Endothelial cell of umbilical vein (primary cell): ENCODE data around the gene KLHL35. TPM values are rescaled to one million over a fixed set of nuclear protein-coding genes. Genes with fewer than 3 reads are reported as not detected.

Source experiments
- BruUV-seq: library from RNA; stranded (reverse); fragments of 400-500 nt; replicated peaks from 2 replicates; lab custom pipeline; 2021; lab: Mats Ljungman, UMichigan
- CTCF ChIA-PET: fragments of 300-600, 350-600 bp; sonication (Branson Sonifier 250); formaldehyde crosslinking; loops from one replicate; lab custom pipeline; 2021; ENCODE audit warnings: antibody characterized with exemption, inconsistent platforms; lab: Charles Lee
- POLR2A ChIA-PET: fragments of 300-600, 350-600 bp; sonication (Branson Sonifier 250); formaldehyde crosslinking; loops from one replicate; lab custom pipeline; 2021; ENCODE audit warnings: antibody characterized with exemption, inconsistent platforms; lab: Charles Lee
- DNase-seq: peaks from one replicate; pipeline ENCODE4 v3.0.0-alpha.2; 2011; ENCODE audit warnings: low read depth, low spot score
- FAIRE-seq: peaks from 2 replicates; lab custom pipeline; 2011; peaks lifted over from hg19 to GRCh38; lab: Jason Lieb, UNC
- H2AFZ ChIP-seq: 2 replicates; pipeline ENCODE4 v1.6.0; 2012; ENCODE audit warnings: low read depth, low read length, control low read depth, inconsistent platforms
- H3K27ac ChIP-seq: 2 replicates; pipeline ENCODE4 v1.5.1; 2011; ENCODE audit warnings: low read depth, mild to moderate bottlenecking, control low read depth, low read length, moderate library complexity; ENCODE audit not compliant: insufficient read depth
- H3K27me3 ChIP-seq, 2 experiments: 2 replicates each; pipeline versions ENCODE4 v1.6.0 to v1.6.1; 2011; ENCODE audit warnings: low read length in 2 of 2, mixed read lengths in 1 of 2; ENCODE audit not compliant: control insufficient read depth in 2 of 2, insufficient read depth in 2 of 2
- H3K36me3 ChIP-seq, 2 experiments: 2 replicates in 1 of 2; 3 replicates in 1 of 2; pipeline ENCODE4 v1.5.1; 2011; ENCODE audit warnings: low read length in 2 of 2, mild to moderate bottlenecking in 1 of 2, moderate library complexity in 1 of 2; ENCODE audit not compliant: control insufficient read depth in 2 of 2, insufficient read depth in 2 of 2; ENCODE audit errors: extremely low read depth in 1 of 2
- H3K4me1 ChIP-seq: 3 replicates; pipeline ENCODE4 v1.5.1; 2011; ENCODE audit warnings: mild to moderate bottlenecking, low read length; ENCODE audit not compliant: control insufficient read depth, insufficient read depth; ENCODE audit errors: extremely low read depth
- H3K4me2 ChIP-seq: 2 replicates; pipeline ENCODE4 v1.6.1; 2011; ENCODE audit warnings: low read length, control low read depth, mixed read lengths; ENCODE audit not compliant: insufficient read depth
- H3K4me3 ChIP-seq, 3 experiments: fragments of 200-600 bp in 1 of 3; sonication (generic), shearing (Covaris generic) in 1 of 3; replicated peaks in 1 of 3; 2 replicates each; pipeline ENCODE4 v1.5.1; 2011 to 2016; ENCODE audit warnings: control low read depth in 3 of 3, low read length in 3 of 3, mild to moderate bottlenecking in 2 of 3, inconsistent platforms in 1 of 3, low read depth in 1 of 3, moderate library complexity in 1 of 3; ENCODE audit not compliant: insufficient read depth in 1 of 3
- H3K79me2 ChIP-seq: 2 replicates; pipeline ENCODE4 v1.6.0; 2012; ENCODE audit warnings: low read length, inconsistent platforms; ENCODE audit not compliant: control insufficient read depth, insufficient read depth
- H3K9ac ChIP-seq: replicated peaks from 2 replicates; pipeline ENCODE3; 2011; ENCODE audit warnings: low read length, control low read depth; ENCODE audit not compliant: insufficient read depth; ENCODE audit errors: extremely low read depth
- H3K9me1 ChIP-seq: replicated peaks from 3 replicates; pipeline ENCODE4 v1.6.0; 2011; ENCODE audit warnings: mild to moderate bottlenecking, low read length; ENCODE audit not compliant: control insufficient read depth, insufficient read depth; ENCODE audit errors: extremely low read depth
- H3K9me3 ChIP-seq: replicated peaks from 2 replicates; pipeline ENCODE4 v1.5.1; 2012; ENCODE audit warnings: low read length, inconsistent platforms; ENCODE audit not compliant: control insufficient read depth, insufficient read depth
- H4K20me1 ChIP-seq: replicated peaks from 2 replicates; pipeline ENCODE3; 2011; ENCODE audit warnings: mild to moderate bottlenecking, low read length; ENCODE audit not compliant: control insufficient read depth, insufficient read depth; ENCODE audit errors: extremely low read depth
- CTCF ChIP-seq, 2 donors: IDR thresholded peaks; 1 replicate in 1 of 2; 2 replicates in 1 of 2; pipeline ENCODE4 v1.5.1; 2011; ENCODE audit warnings: low read length in 2 of 2, mild to moderate bottlenecking in 2 of 2, moderate library complexity in 2 of 2, control low read depth in 1 of 2, inconsistent platforms in 1 of 2, low read depth in 1 of 2; ENCODE audit not compliant: insufficient read depth in 1 of 2; ENCODE audit errors: extremely low read depth in 1 of 2
- EZH2 ChIP-seq: IDR thresholded peaks from 2 replicates; pipeline ENCODE4 v1.6.1; 2012; ENCODE audit warnings: borderline replicate concordance, low read depth, mild to moderate bottlenecking, moderate library complexity, low read length, inconsistent platforms; ENCODE audit not compliant: severe bottlenecking
- FOS ChIP-seq: IDR thresholded peaks from 2 replicates; pipeline ENCODE4 v1.6.1; 2011; ENCODE audit warnings: mild to moderate bottlenecking, low read length, moderate library complexity, borderline replicate concordance; ENCODE audit not compliant: insufficient read depth
- GATA2 ChIP-seq: IDR thresholded peaks from 2 replicates; pipeline ENCODE4 v1.7.0; 2011; ENCODE audit warnings: low read depth, mild to moderate bottlenecking, moderate library complexity, mixed read lengths, low read length; ENCODE audit not compliant: insufficient read length, insufficient read depth
- JUN ChIP-seq: IDR thresholded peaks from 2 replicates; pipeline ENCODE4 v1.6.1; 2011; ENCODE audit warnings: borderline replicate concordance, low read depth; ENCODE audit not compliant: insufficient read length, insufficient read depth
- MAX ChIP-seq: IDR thresholded peaks from 2 replicates; pipeline ENCODE4 v1.6.1; 2011; ENCODE audit not compliant: insufficient read depth, insufficient read length
- MYC ChIP-seq: IDR thresholded peaks from one replicate; pipeline ENCODE4 v1.6.1; 2011; ENCODE audit warnings: mild to moderate bottlenecking, low read depth, low read length
- POLR2A ChIP-seq: IDR thresholded peaks from 2 replicates; pipeline ENCODE4 v1.6.1; 2012; ENCODE audit warnings: low read depth, mild to moderate bottlenecking, control low read depth, low read length
- POLR2AphosphoS5 ChIP-seq: IDR thresholded peaks from 2 replicates; pipeline ENCODE4 v1.6.1; 2012; ENCODE audit warnings: low read depth, mild to moderate bottlenecking, control low read depth, low read length, moderate library complexity; ENCODE audit not compliant: insufficient read depth
- dilution Hi-C: fragments of 300-500 bp; cut with MboI; formaldehyde crosslinking; loops from one replicate; pipeline ENCODE4 v1.15.0; 2019; ENCODE audit warnings: low sequenced_read_pairs; ENCODE audit not compliant: extremely low pct_ligation_motif_present
- intact Hi-C: fragments of 100-400 bp; cut with micrococcal nuclease; formaldehyde crosslinking; loops from one replicate; pipeline ENCODE4 v1.10.0; 2022
- polyA plus RNA-seq, 4 experiments: library from polyadenylated mRNA; depleted of rRNA in 3 of 4; stranded (reverse) in 3 of 4; unstranded in 1 of 4; fragments of >200 nt; gene quantifications; 2 replicates each; pipeline versions ENCODE4 v1.2.1 to v1.2.3, GENCODE V29; 2011 to 2012; ENCODE audit warnings: missing spikeins in 1 of 4
- total RNA-seq: library from RNA; stranded (reverse); gene quantifications from 2 replicates; pipeline ENCODE4 v1.2.3, GENCODE V29; 2021

KLHL35 gene
- total and polyA plus RNA-seq, 2 donors (not counting 3 experiments of a cell fraction or from before 2014, with no cell fraction given), result 0.97 to 2.3 TPM

- no peak for TF ChIP-seq EZH2
- peak; percentile 24 to 25 for TF ChIP-seq CTCF (IDR thresholded peaks at IDR 0.05; ENCODE audit: extremely low read depth in 1 of 2, insufficient read depth in 1 of 2, low read depth in 1 of 2, low read length in 2 of 2)
- peaks cover 4% of the 10 kb centered on the region for H3K4me1 ChIP-seq
- H2AFZ ChIP-seq, result no peak overlapping the region
- intact Hi-C loops, result loop anchor here (5.0 kb wide), 1 partner anchor 38 kb away; no protein-coding TSS in a partner anchor
- DNase-seq (no peak), FAIRE-seq (no peak)
- H3K27ac ChIP-seq, result no peak overlapping the region
- CTCF ChIA-PET, result interaction anchor here (0.8 to 2.2 kb wide), 6 partner anchors 9 to 145 kb away, joined by 3 to 9 read pairs (median 6); no protein-coding TSS in a partner anchor
- H3K4me3 ChIP-seq, result no peak overlapping the region
- H4K20me1 ChIP-seq, result no peaks in the 10 kb centered on the region
- H3K9me3 ChIP-seq, result no peaks in the 10 kb centered on the region
- BruUV-seq, result no TSS peak
- peaks cover 0 to 6% of the 10 kb centered on the region in 2 experiments for H3K36me3 ChIP-seq
- peaks cover under 1 to 6% of the 10 kb centered on the region in 2 experiments for H3K27me3 ChIP-seq
- no peak overlapping the region for H3K4me2 ChIP-seq
- H3K79me2 ChIP-seq, result no peaks in the 10 kb centered on the region
- dilution Hi-C loops, result no loop called here
- no peaks in the 10 kb centered on the region for H3K9me1 ChIP-seq
- no peak overlapping the region for H3K9ac ChIP-seq
- POLR2A ChIA-PET, result no interaction called here
Observed at GRCh38 chr11:75425422-75425821, 7.6 kb downstream of the KLHL35 start.

- FAIRE-seq (no peak), DNase-seq (no peak)
- no TSS peak for BruUV-seq
- Histone ChIP-seq H4K20me1 (no peaks in the 10 kb centered on the region), H3K9me1 (no peaks in the 10 kb centered on the region), H3K36me3 (peaks cover 0 to 6% of the 10 kb centered on the region in 2 experiments), H3K9ac (no peak overlapping the region), H3K4me1 (peaks cover 8% of the 10 kb centered on the region), H3K4me2 (no peak overlapping the region), H3K4me3 (no peak overlapping the region), H3K9me3 (no peaks in the 10 kb centered on the region), H3K27me3 (peaks cover 0 to 2% of the 10 kb centered on the region in 2 experiments), H3K27ac (no peak overlapping the region), H3K79me2 (no peaks in the 10 kb centered on the region), H2AFZ (no peak overlapping the region)
- TF ChIP-seq MYC (no peak), POLR2A (no peak), FOS (no peak), MAX (no peak), GATA2 (no peak), CTCF (IDR thresholded peaks at IDR 0.05; ENCODE audit: extremely low read depth in 1 of 2, insufficient read depth in 1 of 2, low read depth in 1 of 2, low read length in 2 of 2) (no peak), POLR2AphosphoS5 (no peak), JUN (no peak), EZH2 (no peak)
- ChIA-PET CTCF (interaction anchor here (0.8 kb wide), 1 partner anchor 16 kb away, joined by 3 read pairs; no protein-coding TSS in a partner anchor), POLR2A (no interaction called here)
- dilution Hi-C loops (no loop called here), intact Hi-C loops (no loop called here)
Observed at GRCh38 chr11:75424396-75424795, 8.6 kb downstream of the KLHL35 start.
